Measurements from ENCODE around the gene CDK5R2.

DNA sequence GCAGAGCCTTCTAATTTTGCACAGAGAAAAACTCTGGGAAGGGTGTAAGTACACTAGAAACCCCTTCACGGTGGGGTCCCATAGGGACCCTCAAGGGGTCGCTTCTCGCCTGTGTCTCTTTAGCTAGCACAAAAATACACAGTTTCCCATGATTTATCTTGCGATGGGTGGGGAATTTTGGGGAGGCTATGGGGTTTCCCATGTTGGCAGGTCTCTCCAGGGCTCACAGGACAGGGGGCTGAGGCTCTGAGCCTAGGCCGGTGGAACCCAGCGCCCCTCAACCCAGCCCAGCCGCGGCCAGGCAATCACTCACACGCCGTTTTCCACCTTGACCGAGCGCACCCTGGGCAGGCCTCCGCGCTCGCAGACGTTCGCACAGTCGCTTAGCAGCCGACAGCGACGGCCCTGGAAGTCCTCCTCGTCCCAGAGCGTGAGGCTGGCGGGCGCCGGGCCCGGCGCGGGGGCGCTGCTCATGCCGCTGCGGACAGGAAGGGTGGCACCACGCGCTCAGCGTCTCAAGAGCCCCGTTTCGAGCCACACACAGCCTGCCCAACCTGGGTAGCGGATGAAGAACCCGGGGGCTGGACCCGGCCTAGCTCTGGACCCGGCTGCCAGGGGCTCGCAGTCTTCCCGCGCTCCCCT is 33.4 kb downstream of the CDK5R2 start:
- TF ChIP-seq, protein P1, sequence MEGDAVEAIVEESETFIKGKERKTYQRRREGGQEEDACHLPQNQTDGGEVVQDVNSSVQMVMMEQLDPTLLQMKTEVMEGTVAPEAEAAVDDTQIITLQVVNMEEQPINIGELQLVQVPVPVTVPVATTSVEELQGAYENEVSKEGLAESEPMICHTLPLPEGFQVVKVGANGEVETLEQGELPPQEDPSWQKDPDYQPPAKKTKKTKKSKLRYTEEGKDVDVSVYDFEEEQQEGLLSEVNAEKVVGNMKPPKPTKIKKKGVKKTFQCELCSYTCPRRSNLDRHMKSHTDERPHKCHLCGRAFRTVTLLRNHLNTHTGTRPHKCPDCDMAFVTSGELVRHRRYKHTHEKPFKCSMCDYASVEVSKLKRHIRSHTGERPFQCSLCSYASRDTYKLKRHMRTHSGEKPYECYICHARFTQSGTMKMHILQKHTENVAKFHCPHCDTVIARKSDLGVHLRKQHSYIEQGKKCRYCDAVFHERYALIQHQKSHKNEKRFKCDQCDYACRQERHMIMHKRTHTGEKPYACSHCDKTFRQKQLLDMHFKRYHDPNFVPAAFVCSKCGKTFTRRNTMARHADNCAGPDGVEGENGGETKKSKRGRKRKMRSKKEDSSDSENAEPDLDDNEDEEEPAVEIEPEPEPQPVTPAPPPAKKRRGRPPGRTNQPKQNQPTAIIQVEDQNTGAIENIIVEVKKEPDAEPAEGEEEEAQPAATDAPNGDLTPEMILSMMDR (IDR thresholded peaks at IDR 0.05; ENCODE audit: low read depth, low read length, poor library complexity, severe bottlenecking) = no peak
- TF ChIP-seq EZH2phosphoT487 (IDR thresholded peaks at IDR 0.05; ENCODE audit: borderline replicate concordance, low read length) = 0 out of 2 replicates have a peak, but pooled peaks have one; percentile 38

Data from DOHH2 (cell line).